HUDEP-2 (cell line): Measurements from ENCODE around the gene CRYBG2.
A peak's percentile ranks its signal among the peaks of the same experiment; 100 is the strongest.
"Not testable (repeated sequence)": the region's sequence is repeated elsewhere in the genome, so short reads cannot be mapped to it uniquely, and the experiment has no call there.

Experiments
- DNase-seq, 76 experiments: peaks; one replicate each; lab custom pipeline; 2025; ENCODE audit not compliant: unreplicated experiment in 76 of 76; lab: John Stamatoyannopoulos, UW

The CRYBG2 gene

DNA sequence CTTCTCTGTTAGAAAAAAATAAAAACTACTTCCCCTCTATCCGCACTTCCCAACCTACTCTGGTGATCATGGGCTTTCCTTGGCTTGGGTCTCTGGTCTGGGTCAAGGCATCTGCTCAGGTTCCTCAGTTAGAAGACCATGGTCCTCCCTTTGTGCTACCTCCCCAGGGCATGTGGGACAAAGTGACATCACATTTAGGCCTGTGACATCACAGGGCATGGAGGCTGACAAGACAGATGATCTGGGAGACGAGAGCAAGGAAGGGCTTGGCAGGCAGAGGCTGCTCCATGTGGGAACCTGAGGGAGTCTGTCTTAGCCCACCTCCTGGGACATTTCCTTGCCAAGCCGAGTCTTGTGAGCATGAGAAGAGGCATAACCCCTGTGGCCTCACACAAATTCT lies 18.7 kb upstream of the CRYBG2 start, which contains the start of gene ZNF683:
TSS of gene ZNF683 (minus strand) at position 140 of the 400 bp plus-strand sequence. CDS start 4,179 bp downstream, outside the sequence.
- not testable (repeated sequence) for DNase-seq

DNA sequence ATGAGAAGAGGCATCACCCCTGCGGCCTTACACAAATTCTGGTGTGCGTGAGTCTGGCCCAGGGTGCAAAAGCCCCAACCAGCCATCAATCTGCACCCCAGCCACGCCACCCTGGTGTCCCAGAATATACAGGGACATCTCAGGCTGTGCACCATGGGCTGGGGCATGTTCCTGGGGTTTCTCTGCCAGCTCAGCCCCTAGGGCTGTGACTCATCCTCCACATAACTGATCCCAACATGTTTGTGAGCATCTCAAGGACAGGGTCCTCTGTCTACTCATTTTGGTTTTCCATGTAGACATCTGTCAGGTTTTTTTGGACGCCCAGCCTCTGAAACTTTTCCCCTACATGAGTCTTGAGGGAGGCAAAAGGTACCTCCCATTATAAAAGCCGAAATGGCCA lies 18.1 kb upstream of the CRYBG2 start:
- DNase-seq = no peak

DNA sequence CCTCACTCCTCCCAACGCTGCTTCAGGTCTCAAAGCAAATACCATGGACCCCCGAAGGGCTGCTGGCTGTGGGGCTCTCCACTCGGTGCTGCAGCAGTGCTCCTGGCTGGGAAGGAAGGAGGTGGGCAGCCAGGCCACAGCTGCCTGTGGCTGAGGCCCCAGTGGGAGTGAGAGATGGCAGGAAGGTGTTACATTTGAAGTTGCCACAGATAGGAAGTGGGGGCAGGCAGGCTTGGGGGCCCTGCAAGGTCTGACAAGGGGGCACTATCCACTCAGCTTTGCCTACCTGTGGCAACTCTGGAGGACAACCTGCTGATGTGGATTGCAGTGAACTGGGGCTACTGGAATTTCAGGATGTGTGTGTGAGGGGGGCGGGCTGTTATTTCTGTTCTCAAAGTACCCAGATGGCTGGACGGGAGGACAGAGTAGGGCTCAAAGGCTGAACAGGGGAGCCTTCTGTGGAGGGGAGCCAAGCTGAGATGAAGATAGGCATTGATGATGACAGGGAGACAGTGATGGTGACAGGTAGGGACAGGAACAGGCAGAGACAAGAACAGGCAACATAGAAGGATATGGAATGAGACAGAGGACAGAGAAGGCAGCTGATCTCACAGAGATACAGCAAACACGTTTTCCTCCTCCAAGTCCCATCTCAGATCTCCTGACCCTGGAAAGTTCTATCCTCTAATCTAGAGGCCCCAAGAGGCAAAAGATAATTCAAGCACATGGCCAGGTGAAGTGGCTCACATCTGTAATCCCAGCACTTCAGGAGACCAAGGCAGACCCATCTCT lies 16.9 kb upstream of the CRYBG2 start:
- DNase-seq = no peak

DNA sequence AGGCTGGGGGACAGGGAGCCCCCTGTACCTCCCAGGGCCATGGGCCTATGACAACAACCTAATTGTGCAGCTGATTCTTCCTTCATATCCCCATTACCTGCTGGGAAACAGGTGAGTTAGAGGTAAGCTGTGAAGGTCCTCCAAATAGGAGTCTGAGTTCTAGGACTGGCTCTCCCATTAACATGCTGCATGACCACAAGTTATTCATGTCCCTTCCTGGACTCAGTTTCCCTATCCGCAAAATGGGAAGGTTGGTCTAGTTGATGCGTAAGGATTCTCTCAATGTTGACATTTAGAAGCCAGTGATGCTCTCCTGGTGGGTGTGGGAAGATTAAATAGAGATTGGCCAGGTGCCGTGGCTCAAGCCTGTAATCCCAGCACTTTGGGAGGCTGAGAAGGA lies 14.6 kb upstream of the CRYBG2 start:
- no peak for DNase-seq

DNA sequence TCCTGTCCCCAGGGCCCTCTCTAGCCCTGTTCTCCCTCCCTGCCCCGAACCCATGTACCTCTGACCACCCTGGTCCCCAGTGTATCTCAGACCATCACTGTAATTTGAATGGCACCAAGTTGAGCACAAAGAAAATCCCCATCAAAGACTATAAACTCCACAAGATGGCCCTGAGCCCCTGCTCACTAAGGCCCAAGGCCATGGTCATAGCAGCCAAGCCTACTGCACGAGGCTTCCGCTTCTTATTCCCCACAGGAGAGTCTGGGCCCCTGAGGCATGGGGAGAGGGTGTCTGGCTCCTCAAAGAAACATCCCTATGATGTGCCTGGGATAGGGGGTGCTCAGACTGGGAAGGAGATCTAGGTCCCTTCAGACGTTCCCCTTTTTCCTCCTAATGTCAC lies 14.1 kb upstream of the CRYBG2 start:
- no peak for DNase-seq

DNA sequence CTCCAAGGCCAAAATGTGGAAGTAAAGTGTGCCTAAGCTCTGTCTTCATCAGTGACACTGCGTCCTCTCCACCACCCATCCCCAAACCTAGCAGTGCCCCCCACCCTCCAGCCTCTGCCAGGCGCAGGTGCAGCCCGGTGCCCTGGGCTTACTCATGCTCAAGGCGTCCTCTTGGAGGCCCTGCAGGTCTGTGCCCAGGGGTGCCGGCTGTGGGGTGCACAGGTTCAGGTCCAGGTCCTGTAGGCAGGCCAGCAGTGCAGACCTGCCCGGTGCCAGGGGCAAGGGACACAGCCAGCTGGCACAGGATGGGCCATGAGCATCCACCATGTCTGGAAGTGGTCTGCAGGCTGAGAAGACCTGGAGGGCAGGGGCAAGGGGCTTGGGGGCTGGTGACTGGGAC lies 13.5 kb upstream of the CRYBG2 start:
- no peak for DNase-seq

DNA sequence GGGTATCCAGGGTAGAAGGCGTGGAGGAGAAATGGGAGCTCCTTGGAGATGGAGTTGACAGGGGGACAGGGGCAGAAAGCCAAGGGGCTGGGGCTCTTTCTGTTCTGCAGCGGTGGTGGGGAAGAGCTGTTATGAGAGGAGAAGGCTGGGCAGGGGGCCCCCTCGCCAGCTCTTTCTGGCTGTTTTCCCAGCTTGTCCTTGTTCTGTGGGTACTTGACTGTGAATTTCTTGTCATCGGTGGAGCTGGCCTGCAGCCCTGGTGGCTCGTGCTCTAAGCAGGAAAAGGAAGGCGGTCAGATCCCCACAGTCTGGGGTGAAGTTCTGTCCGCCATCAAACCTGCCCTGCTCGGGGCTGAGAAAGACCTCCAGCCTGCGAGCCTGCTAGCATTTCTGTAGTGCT lies 11.0 kb upstream of the CRYBG2 start:
- no peak for DNase-seq

DNA sequence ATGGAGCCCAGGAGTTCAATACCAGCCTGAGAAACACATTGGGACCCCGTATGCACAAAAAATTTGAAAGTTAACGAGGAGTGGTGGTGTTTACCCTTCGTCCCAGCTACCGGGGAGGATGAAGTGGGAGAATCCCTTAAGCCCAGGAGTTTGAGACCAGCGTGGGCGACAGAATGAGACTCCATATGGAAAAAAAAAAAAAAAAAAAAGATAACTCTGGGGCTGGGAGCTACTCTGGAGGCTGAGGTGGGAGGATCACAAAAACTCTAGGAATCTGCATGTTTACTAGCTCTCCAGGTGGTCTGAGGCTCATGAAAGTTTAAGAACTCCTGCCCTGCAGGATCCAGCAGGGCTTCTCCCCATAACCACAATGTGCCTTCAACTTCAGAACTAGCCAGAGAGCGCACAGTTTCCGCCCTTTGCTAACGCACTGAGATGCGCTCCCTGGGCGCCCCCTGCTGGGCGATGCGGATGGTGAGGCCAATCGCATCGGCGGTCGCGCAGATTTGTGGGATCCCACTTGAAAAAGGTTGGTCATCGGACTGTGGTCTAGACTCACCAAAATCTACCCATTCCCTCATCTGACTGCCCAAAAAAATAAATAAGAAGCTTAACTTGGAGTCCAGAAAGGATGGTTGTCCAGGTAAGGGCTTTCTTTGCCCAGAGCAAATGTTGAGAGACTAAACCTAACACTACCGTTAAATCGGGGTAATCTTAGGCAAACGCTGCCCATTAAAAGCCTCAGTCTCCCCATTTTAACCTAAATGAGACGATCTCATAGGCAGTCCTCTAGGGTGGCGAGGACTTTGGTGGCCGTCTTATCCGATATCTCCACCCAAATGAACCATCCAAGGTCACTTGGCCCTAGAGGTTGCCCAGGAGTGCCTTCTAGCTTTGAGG lies 9.9 kb upstream of the CRYBG2 start:
- DNase-seq = peak in 73 of 76 experiments; percentile 10 to 82 (median 64)

DNA sequence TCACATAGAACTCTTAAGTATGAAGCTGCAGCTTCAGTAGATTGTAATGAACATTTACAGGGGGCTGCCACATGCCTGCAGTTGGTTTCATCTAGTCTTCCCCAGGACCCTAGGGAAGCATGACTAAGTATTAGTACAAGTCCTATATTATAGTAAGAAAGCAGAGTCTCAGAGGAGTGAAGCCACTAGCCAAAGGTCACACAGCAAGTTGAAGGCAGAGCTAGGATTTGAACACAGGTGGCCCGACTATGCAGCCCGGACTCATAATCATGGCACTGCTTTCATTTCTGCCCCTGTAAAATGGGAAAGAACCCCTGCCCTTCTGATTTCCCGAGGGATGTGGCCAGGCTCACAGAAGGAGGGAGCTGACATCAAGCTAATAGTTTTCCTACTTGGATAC lies 8.4 kb upstream of the CRYBG2 start:
- DNase-seq = no peak

DNA sequence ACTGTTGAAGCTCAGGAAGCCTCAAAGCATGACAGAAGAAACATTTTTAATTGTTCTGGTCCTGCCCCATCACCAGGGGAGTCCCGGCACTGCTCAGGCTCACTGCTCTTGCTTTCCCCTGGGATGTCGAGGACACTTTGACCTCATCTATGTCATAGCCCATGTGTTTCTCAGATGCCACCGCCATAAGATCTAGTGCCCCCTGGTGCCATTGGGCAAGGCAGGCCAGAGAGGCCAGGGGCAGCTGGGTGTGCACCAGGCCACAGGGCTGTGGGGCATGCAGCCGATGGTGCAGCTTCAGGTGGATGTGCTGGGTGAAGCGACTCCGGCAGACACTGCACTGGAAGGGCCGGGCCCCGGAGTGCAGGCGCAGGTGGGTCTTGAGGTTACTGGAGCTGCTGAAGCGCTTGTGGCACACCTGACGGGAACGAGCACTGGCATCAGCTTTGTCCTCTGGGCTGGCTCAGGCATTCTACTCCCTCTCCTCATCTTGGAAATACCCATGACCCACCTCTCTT lies 7.7 kb upstream of the CRYBG2 start:
- DNase-seq = no peak

DNA sequence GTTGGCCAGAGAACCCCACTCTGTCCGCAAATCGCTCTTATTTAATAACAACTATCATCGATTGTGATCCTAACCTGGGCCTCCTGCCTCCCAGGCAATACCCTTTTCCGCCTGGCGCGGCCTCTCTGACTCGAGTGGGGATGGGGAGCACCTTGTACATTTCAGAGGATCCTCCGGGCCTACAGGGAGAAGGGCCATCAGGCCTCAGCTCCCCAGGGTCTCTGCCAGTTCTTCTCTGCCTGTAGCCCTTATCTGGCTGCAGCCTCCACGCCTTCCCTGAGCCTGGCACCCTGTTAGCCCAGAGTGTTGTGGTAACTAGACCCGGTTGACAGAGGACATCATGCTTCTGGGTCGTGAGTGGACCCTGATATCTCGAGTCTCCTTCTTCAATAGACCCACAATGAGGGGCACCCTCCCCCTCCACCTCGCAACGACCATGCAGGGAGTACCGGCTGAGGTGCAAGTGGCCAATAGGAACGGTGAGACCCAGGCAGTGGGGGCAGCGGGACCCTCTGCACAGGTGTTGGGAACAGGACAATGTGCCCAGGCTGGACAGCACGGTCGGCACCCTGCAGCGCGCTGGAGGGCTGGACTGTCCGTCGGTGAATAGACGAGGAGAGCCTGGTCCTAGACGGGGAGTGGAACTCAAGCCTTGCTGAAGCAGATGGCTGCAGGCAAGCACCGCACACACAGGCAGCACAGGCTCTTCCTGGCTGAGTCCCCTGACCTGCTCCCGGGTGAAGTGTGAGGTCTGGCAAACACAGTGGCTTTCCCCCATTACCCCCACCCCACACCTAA lies 7.1 kb upstream of the CRYBG2 start:
- peak in 37 of 76 experiments; percentile 7 to 52 (median 19) for DNase-seq

DNA sequence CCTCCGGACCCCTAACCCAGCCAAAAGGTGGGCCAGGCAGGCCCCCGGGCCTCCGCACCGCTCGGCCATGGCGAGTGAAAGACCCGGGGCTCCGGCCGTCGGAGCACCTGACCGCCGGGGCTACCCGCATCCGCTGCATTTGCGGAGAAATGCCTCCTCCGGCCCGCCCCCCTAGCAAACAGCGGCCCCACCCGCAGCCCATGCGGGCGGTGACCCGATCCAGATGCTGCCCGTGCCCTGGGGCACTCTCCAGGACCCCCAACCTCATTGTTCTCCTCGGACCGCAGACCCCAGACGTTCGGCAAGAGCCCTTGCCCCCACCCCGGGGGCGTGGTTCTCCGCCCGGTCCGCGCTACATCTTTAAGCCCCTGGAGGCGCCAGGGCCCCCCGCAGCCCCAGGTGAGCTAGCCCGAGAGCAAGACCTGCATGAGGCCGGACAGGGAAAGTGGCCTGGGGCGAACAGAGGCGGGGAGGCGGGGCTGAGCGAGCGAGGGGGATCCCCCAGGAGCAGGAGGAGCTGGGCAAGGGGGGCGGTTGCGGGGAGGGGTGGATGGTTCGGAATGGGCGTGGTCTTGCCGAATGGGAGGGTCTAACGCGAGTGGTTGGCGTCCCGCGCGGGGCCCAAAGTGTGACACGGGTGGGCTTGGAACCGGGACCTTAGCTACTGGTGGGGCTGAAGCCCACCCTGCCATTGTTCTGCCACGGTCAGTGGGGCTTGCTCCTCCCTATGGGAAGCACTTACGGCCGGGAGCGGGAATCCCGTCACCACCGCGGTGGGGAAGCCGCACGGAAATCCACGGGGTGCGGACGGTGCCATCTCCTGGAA lies 6.3 kb upstream of the CRYBG2 start:
- DNase-seq = no peak

DNA sequence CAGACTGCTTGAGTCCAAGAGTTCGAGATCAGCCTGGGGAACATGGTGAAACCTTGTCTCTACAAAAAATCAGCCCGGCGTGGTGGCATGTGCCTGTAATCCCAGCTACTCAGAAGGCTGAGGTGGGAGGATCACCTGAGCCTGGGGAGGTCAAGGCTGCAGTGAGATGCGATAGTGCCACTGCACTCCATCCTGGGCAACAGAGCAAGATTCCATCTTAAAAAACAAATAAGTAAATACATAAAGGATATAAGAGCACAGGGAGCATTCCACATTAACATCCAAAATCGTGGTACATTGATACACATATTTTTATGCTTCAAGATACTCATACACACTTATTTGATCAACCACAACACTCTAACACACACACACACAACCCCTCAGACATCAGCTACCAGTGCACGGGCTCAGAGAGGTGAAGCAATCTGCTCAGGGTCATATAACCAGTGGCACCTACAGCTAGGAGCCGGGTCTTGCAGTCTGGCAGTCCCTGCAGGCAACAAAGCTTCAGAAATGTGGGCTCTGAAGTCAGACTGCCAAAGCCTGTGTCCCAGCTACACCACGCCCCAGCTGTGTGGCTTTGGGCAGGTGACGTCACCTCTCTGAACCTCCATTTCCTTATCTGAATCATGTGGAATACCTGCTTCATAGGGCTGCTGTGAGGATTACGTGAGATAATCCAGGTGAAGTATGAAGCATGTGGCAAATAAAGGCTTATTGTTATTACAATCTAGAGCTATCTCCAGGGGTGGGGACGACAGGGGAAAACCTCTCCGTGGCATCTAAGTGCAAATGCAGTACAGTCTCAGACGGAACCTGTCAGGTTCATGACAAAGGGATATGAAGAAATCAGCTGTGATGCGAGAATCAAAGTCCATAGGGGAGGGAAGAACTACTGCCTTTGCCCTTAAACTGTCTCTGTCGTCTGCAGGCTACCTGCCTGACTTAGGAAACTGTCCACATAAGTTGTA lies 4.8 kb upstream of the CRYBG2 start:
- peak in 17 of 76 experiments; percentile 6 to 43 (median 16) for DNase-seq

DNA sequence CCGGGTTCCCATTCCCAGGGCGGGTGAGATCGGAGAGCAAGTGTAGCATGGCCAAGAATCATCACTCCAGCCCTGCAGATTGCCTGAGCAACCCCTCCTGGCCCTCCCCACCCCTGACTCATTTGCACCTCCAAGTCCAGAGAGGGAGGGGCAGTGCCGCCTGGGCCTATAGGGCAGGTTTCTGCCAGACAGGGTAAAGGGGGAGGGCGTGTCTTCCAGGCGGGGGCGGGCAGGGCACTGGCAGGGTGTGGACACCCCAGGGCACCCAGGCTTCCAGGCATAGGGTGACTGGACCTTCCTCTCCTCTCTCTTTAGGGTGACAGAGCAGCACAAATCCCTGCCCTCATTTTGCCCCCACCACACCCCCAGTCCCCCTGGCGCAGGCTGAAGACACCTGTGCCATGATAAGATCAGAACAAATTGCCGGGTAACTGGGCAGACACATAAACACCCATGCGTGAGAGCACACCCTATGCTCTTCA lies 3.2 kb upstream of the CRYBG2 start:
- DNase-seq = peak in 29 of 76 experiments; percentile 6 to 52 (median 33)

DNA sequence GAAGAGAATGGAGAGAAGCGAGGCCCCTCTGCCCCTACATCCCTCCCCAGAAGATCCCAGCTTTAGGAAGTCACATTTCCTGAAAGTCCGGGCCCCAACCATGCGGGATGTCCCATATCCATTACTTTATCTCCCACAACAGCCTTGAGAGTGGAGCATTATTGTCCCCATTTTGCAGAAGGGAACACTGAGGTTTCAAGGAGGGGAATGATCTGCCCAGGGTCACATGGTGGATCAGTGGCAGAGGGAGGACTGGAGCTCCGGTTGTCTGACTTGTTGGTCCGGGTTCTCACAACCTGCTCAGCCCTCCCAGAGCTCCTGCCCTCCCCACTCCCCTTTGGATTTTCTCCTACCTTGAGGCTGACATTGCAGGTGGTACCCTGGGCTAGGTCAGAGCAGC lies 2.2 kb upstream of the CRYBG2 start:
- no peak for DNase-seq

DNA sequence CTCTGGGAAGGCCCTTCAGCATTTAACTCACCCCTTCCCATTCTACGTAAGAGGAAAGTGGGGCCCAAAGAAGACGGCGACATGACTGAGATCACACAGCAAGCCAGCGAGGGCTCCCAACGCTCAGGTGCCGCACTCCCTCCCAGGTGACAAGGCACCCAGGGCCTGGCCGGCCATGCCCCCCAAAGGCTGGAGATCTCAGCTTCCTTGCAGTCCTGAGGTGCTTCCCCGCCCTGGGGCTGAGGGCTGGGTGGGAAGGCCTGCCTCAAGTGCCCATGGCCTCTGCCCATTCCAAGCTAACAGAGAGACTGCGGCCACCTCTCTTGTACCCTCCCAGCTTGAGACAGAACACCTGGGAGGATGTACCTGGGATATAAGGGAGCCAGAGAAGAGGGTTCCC lies 1.0 kb upstream of the CRYBG2 start:
- DNase-seq = no peak

DNA sequence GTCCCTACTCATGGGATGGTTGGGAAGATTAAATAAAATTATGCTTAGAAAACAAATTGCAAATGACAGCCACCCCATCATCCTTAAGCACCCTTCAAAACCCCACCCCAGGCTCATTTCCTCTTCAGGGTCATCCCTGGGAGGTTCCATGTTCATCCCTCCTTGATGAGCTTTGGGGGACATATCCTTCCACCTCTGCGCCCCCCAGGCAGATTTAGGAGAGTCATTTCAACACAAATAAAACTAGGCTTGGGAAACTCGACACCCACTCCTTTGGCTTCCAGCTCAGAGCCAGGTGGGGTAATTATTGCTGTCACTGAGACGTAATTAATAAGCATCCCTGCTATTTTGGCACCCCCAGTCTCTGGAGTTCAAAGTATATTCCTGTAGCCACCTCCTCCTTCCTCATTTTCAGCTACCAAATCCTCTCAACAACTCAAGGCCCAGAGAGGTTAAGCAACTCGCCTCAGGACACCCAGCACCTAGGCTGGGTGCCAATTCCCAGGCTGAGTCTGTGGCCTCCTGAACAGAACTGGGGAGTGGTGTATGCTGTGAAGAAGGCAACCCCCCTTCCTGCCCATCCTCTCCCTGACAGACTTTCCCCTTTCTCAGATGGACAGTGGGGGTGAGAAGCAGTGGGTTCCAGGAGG lies 595 bp downstream of the CRYBG2 start:
- DNase-seq = no peak

DNA sequence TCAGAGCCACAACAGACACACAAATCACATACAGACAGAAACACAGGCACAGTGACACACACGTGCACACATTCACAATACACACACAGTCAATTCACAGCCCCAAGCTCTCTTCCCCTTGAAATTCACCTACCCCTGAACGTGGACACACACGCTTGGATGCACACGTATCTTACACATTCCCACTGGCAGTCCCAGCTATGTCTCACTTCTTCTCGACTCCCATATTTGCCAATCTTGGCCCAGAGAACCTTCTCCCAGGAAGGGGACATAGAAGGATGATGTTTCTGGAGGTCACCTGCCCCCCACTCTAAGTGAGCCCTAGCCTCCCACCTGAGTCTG lies 1.6 kb downstream of the CRYBG2 start:
- DNase-seq = no peak
